DND-41 (cell line): Measurements from ENCODE around the gene ALX3.

ENCODE experiments used
- CTCF ChIP-seq: IDR thresholded peaks from 2 replicates; pipeline ENCODE4 v1.5.1; 2012; ENCODE audit warnings: borderline replicate concordance, low read length, moderate library complexity, mild to moderate bottlenecking; ENCODE audit not compliant: poor library complexity, severe bottlenecking; ENCODE audit errors: extremely low read depth
- EZH2 ChIP-seq: IDR thresholded peaks from 3 replicates; pipeline ENCODE4 v1.6.1; 2012; ENCODE audit warnings: borderline replicate concordance, low read depth, mild to moderate bottlenecking, moderate library complexity, low read length, inconsistent platforms; ENCODE audit not compliant: severe bottlenecking

- no peak for TF ChIP-seq CTCF
- TF ChIP-seq EZH2, result no peak
Measured at GRCh38 chr1:110069404-110070281, 829 bp downstream of the ALX3 start.
